K562 (cell line): Measurements from ENCODE around the gene OSBPL10.

Source experiments
- CC2D1A ChIP-seq: fragments of 450-650 bp; IDR thresholded peaks from 2 replicates; pipeline ENCODE4 v1.6.1; 2017; ENCODE audit warnings: mild to moderate bottlenecking
- CHD2 ChIP-seq: IDR thresholded peaks from 2 replicates; pipeline ENCODE4 v1.6.1; 2011; ENCODE audit warnings: low read depth, low read length
- MED1 ChIP-seq: sonication (generic); formaldehyde crosslinking; IDR thresholded peaks from 2 replicates; pipeline ENCODE4 v1.8.1; 2023; ENCODE audit warnings: missing genetic modification reagents, borderline replicate concordance
- RBM39 ChIP-seq: fragments of 200-400 bp; formaldehyde crosslinking; optimal IDR thresholded peaks from 2 replicates; pipeline ENCODE3; 2018; ENCODE audit warnings: low read depth, low read length
- RFX5 ChIP-seq: IDR thresholded peaks from 2 replicates; pipeline ENCODE4 v1.6.1; 2011; ENCODE audit warnings: low read depth, mild to moderate bottlenecking, improper control_type of control experiment, low read length
- SMARCA4 ChIP-seq: fragments of 450-650 bp; IDR thresholded peaks from 2 replicates; pipeline ENCODE4 v1.6.1; 2016
- TF ChIP-seq, protein P1 (sequence below), 3 experiments: IDR thresholded peaks in 2 of 3; conservative IDR thresholded peaks in 1 of 3; 2 replicates each; pipeline ENCODE4 v1.5.1; 2011 to 2012; ENCODE audit warnings: low read length in 3 of 3, mild to moderate bottlenecking in 3 of 3, control low read depth in 2 of 3, improper control_type of control experiment in 1 of 3, inconsistent platforms in 1 of 3, low read depth in 1 of 3, mixed read lengths in 1 of 3, moderate library complexity in 1 of 3; ENCODE audit not compliant: insufficient read depth in 2 of 3
- TF ChIP-seq, protein P2 (sequence below): sonication (generic); formaldehyde crosslinking; IDR thresholded peaks from 2 replicates; pipeline ENCODE4 v1.8.0; 2022; ENCODE audit warnings: missing genetic modification reagents, mild to moderate bottlenecking, borderline replicate concordance

DNA sequence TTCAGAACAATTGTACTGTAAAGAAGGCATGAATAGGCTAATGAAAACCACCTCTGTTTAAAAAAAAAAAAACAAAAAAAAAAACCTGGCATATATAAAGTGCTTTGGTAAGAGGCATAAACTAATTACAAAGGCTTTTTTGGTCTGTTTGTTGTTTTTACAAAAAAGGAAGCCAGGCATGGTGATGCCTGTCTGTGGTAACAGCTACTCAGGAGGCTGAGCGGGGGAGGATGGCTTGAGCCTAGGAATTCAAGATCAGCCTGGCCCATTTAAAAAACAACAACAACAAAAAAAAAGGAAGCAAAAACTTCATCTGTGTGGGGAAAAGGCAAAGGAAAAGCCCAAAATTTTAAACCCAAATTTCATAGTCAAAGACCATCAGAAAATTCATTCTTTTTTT is 47.0 kb downstream of the OSBPL10 start:
- TF ChIP-seq RFX5, result no peak
- TF ChIP-seq MED1 (CRISPR knock-in tag), result no peak
- TF ChIP-seq, protein P1, sequence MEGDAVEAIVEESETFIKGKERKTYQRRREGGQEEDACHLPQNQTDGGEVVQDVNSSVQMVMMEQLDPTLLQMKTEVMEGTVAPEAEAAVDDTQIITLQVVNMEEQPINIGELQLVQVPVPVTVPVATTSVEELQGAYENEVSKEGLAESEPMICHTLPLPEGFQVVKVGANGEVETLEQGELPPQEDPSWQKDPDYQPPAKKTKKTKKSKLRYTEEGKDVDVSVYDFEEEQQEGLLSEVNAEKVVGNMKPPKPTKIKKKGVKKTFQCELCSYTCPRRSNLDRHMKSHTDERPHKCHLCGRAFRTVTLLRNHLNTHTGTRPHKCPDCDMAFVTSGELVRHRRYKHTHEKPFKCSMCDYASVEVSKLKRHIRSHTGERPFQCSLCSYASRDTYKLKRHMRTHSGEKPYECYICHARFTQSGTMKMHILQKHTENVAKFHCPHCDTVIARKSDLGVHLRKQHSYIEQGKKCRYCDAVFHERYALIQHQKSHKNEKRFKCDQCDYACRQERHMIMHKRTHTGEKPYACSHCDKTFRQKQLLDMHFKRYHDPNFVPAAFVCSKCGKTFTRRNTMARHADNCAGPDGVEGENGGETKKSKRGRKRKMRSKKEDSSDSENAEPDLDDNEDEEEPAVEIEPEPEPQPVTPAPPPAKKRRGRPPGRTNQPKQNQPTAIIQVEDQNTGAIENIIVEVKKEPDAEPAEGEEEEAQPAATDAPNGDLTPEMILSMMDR (IDR thresholded peaks at IDR 0.05 in 2 of 3, conservative IDR thresholded peaks at IDR 0.05 in 1 of 3; ENCODE audit: insufficient read depth in 2 of 3, low read depth in 1 of 3, low read length in 3 of 3), result no peak
- TF ChIP-seq CC2D1A, result no peak
- TF ChIP-seq CHD2, result no peak
- TF ChIP-seq, protein P2, sequence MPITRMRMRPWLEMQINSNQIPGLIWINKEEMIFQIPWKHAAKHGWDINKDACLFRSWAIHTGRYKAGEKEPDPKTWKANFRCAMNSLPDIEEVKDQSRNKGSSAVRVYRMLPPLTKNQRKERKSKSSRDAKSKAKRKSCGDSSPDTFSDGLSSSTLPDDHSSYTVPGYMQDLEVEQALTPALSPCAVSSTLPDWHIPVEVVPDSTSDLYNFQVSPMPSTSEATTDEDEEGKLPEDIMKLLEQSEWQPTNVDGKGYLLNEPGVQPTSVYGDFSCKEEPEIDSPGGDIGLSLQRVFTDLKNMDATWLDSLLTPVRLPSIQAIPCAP (CRISPR knock-in tag), result no peak
- TF ChIP-seq RBM39, result no peak
- no peak for TF ChIP-seq SMARCA4
